ENCODE results near the gene NHP2. TPM values are rescaled to one million over a fixed set of nuclear protein-coding genes. Genes with fewer than 3 reads are reported as not detected.
"Not testable (repeated sequence)": the region's sequence is repeated elsewhere in the genome, so short reads cannot be mapped to it uniquely, and the experiment has no call there.

NHP2 gene
- total and polyA plus RNA-seq, 8 donors, result 4.0 to 182 (median 82.6) TPM

GRCh38 chr5:178136990-178137389 is 16.7 kb downstream of the NHP2 start:
- H3K27me3 ChIP-seq, result no peaks in the 10 kb centered on the region
- no peaks in the 10 kb centered on the region for H3K9me3 ChIP-seq
- no peak for DNase-seq
- peaks cover 5 to 87% (median 79%) of the 10 kb centered on the region in 4 donors for H3K36me3 ChIP-seq
- TF ChIP-seq EP300 (IDR thresholded peaks at IDR 0.05), result no peak
- no peak for TF ChIP-seq POLR2AphosphoS5 (IDR thresholded peaks at IDR 0.05)
- no peak for TF ChIP-seq CTCF (IDR thresholded peaks at IDR 0.05)
- no peak for TF ChIP-seq POLR2A (IDR thresholded peaks at IDR 0.05)
- peaks cover 4 to 15% (median 5%) of the 10 kb centered on the region in 4 donors for H3K4me1 ChIP-seq
- no peak overlapping the region for H3K27ac ChIP-seq
- H3K4me3 ChIP-seq, result no peak overlapping the region
- 81 to 92% (median 86%) methylated on average over 10 of the region's 10 CpGs for whole genome bisulfite sequencing, 5 donors
- intact Hi-C loops (cut with DNase I; ENCODE audit: low total_unique reads), result no loop called here

GRCh38 chr5:178131446-178131996 is 22.2 kb downstream of the NHP2 start:
- no peak for DNase-seq
- peaks cover 10 to 30% (median 18%) of the 10 kb centered on the region in 4 donors for H3K4me1 ChIP-seq
- 13 to 25% (median 17%) methylated on average over 10 of the region's 10 CpGs for WGBS, 5 donors
- peak overlapping the region in 4 of 5 donors; percentile 90 to 96 (median 94) for H3K27ac ChIP-seq
- intact Hi-C loops (cut with DNase I; ENCODE audit: low total_unique reads), result no loop called here
- no peaks in the 10 kb centered on the region for H3K27me3 ChIP-seq
- H3K9me3 ChIP-seq, result no peaks in the 10 kb centered on the region
- H3K4me3 ChIP-seq, result peak overlapping the region; percentile 73 to 98 (median 88)
- H3K36me3 ChIP-seq, result peaks cover 5 to 32% (median 31%) of the 10 kb centered on the region in 4 donors
- TF ChIP-seq CTCF (IDR thresholded peaks at IDR 0.05), result no peak
- TF ChIP-seq POLR2A (IDR thresholded peaks at IDR 0.05), result no peak
- no peak for TF ChIP-seq POLR2AphosphoS5 (IDR thresholded peaks at IDR 0.05)
- TF ChIP-seq EP300 (IDR thresholded peaks at IDR 0.05), result no peak

GRCh38 chr5:178130576-178131445 is 22.9 kb downstream of the NHP2 start, which contains the start of gene RMND5B:
RMND5B (plus strand) TSS chr5:178131014; CDS start chr5:178138120, 7,106 bp downstream.
- peaks cover 5 to 25% (median 24%) of the 10 kb centered on the region in 4 donors for H3K36me3 ChIP-seq
- H3K9me3 ChIP-seq, result no peaks in the 10 kb centered on the region
- 0 to 1% (median 0%) methylated on average over 38 to 102 of the region's 102 CpGs for WGBS, 5 donors
- no peaks in the 10 kb centered on the region for H3K27me3 ChIP-seq
- DNase-seq, result peak; percentile 90 to 96
- intact Hi-C loops (cut with DNase I; ENCODE audit: low total_unique reads), result no loop called here
- H3K27ac ChIP-seq, result peak within 1 kb of the TSS; percentile 90 to 98 (median 96)
- peak; percentile 54 to 81 (median 67) for TF ChIP-seq POLR2AphosphoS5 (IDR thresholded peaks at IDR 0.05)
- TF ChIP-seq EP300 (IDR thresholded peaks at IDR 0.05), result no peak
- no peak for TF ChIP-seq CTCF (IDR thresholded peaks at IDR 0.05)
- TF ChIP-seq POLR2A (IDR thresholded peaks at IDR 0.05), result no peak
- peak within 1 kb of the TSS; percentile 73 to 98 (median 88) for H3K4me3 ChIP-seq
- H3K4me1 ChIP-seq, result peaks cover 10 to 30% (median 18%) of the 10 kb centered on the region in 4 donors

- WGBS, 5 donors, result 6 to 10% (median 9%) methylated on average over 11 of the region's 11 CpGs
- H3K9me3 ChIP-seq; intact Hi-C loops (cut with DNase I; ENCODE audit: low total_unique reads); DNase-seq; H3K27me3 ChIP-seq: not testable (repeated sequence)
- Histone ChIP-seq H3K27ac (peak overlapping the region; percentile 90 to 98 (median 96)), H3K36me3 (peaks cover 5 to 20% (median 18%) of the 10 kb centered on the region in 4 donors), H3K4me3 (peak overlapping the region; percentile 73 to 98 (median 88)), H3K4me1 (peaks cover 10 to 30% (median 18%) of the 10 kb centered on the region in 4 donors)
Observed at GRCh38 chr5:178130234-178130575, 23.5 kb downstream of the NHP2 start.
